MM.1S (cell line): ENCODE data around the gene CFAP58.

ENCODE experiments used
- DNase-seq: peaks from one replicate; pipeline ENCODE4 v3.0.0-alpha.2; 2015
- H2AFZ ChIP-seq: fragments of 300-600 bp; sonication (generic); 2 replicates; pipeline ENCODE4 v1.6.0; 2016; ENCODE audit warnings: antibody characterized with exemption, low read length
- H3F3A ChIP-seq: fragments of 300-600 bp; sonication (generic); 2 replicates; pipeline ENCODE4 v1.6.1; 2016; ENCODE audit warnings: mild to moderate bottlenecking, antibody characterized with exemption, low read length, moderate library complexity, mixed read lengths; ENCODE audit not compliant: insufficient read depth
- H3K27ac ChIP-seq: fragments of 300-600 bp; sonication (generic); 2 replicates; pipeline ENCODE4 v1.5.1; 2016; ENCODE audit warnings: mild to moderate bottlenecking, low read length
- H3K27me3 ChIP-seq: fragments of 300-600 bp; sonication (generic); replicated peaks from 2 replicates; pipeline ENCODE4 v1.6.0; 2016; ENCODE audit warnings: low read length; ENCODE audit not compliant: insufficient read depth
- H3K36me3 ChIP-seq: fragments of 300-600 bp; sonication (generic); replicated peaks from 2 replicates; pipeline ENCODE4 v1.6.1; 2016; ENCODE audit warnings: mild to moderate bottlenecking, low read length, mixed read lengths; ENCODE audit not compliant: insufficient read depth
- H3K4me1 ChIP-seq: fragments of 300-600 bp; sonication (generic); 2 replicates; pipeline ENCODE4 v1.6.1; 2016; ENCODE audit warnings: low read length, mixed read lengths
- H3K4me2 ChIP-seq: fragments of 300-600 bp; sonication (generic); 2 replicates; pipeline ENCODE4 v1.6.0; 2016; ENCODE audit warnings: low read depth, low read length
- H3K4me3 ChIP-seq: fragments of 300-600 bp; sonication (generic); 2 replicates; pipeline ENCODE4 v1.5.1; 2016; ENCODE audit warnings: low read length, mixed read lengths
- H3K79me2 ChIP-seq: fragments of 300-600 bp; sonication (generic); 2 replicates; pipeline ENCODE4 v1.6.1; 2016; ENCODE audit warnings: mixed run types, low read length, mixed read lengths
- H3K9ac ChIP-seq: fragments of 300-600 bp; sonication (generic); 2 replicates; pipeline ENCODE4 v1.6.1; 2016; ENCODE audit warnings: low read length, mixed read lengths
- H3K9me2 ChIP-seq: fragments of 300-600 bp; sonication (generic); replicated peaks from 2 replicates; pipeline ENCODE4 v1.6.1; 2016; ENCODE audit warnings: mild to moderate bottlenecking, low read length, mixed read lengths; ENCODE audit not compliant: insufficient read depth
- H3K9me3 ChIP-seq: fragments of 300-600 bp; sonication (generic); replicated peaks from 2 replicates; pipeline ENCODE4 v1.6.1; 2016; ENCODE audit warnings: mild to moderate bottlenecking, low read length, mixed read lengths; ENCODE audit not compliant: insufficient read depth
- H4K20me1 ChIP-seq: fragments of 300-600 bp; sonication (generic); 2 replicates; pipeline ENCODE4 v1.6.1; 2016; ENCODE audit warnings: mild to moderate bottlenecking, low read length, moderate library complexity, mixed read lengths; ENCODE audit not compliant: insufficient read depth
- EZH2 ChIP-seq: fragments of 300-600 bp; sonication (generic); optimal IDR thresholded peaks from 2 replicates; pipeline ENCODE3; 2017; ENCODE audit warnings: low read depth, mild to moderate bottlenecking, antibody characterized with exemption, low read length, mixed read lengths
- EZH2phosphoT487 ChIP-seq: fragments of 300-600 bp; sonication (generic); IDR thresholded peaks from 2 replicates; pipeline ENCODE4 v1.6.1; 2018; ENCODE audit warnings: antibody characterized with exemption, low read length
- TF ChIP-seq, protein P1 (sequence below): fragments of 300-600 bp; sonication (generic); IDR thresholded peaks from 2 replicates; pipeline ENCODE4 v1.5.1; 2016; ENCODE audit warnings: antibody characterized with exemption, low read length, mixed read lengths

Gene CFAP58

DNA sequence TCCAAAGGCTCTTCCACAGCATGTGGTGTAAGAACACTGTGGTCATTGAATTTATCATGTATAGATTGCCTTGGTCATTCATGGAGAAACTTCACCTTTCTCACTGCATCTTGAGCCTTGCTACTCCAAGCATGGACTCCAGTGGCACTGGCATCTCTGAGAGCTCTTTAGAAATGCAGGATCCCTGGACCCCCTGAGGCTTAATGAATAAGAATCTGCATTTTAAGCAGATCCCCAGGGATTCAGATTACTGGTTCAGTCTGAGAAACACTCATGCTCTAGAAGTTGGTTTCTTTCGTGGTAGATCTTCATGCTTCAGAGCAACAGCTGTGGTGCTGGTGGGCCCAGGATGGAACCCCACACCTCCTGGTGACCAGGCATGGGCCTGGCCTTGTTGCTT, 63.2 kb downstream of the CFAP58 start:
- Histone ChIP-seq H3K79me2 (no peaks in the 10 kb centered on the region), H3K27ac (no peak overlapping the region), H3K4me1 (no peaks in the 10 kb centered on the region), H3F3A (no peaks in the 10 kb centered on the region), H3K36me3 (no peaks in the 10 kb centered on the region), H3K9ac (no peak overlapping the region), H3K27me3 (no peaks in the 10 kb centered on the region), H3K4me3 (no peak overlapping the region), H4K20me1 (no peaks in the 10 kb centered on the region), H2AFZ (no peak overlapping the region), H3K9me3 (no peaks in the 10 kb centered on the region), H3K4me2 (no peak overlapping the region), H3K9me2 (no peaks in the 10 kb centered on the region)
- no peak for DNase-seq
- TF ChIP-seq EZH2 (no peak), EZH2phosphoT487 (no peak)
- TF ChIP-seq, protein P1, sequence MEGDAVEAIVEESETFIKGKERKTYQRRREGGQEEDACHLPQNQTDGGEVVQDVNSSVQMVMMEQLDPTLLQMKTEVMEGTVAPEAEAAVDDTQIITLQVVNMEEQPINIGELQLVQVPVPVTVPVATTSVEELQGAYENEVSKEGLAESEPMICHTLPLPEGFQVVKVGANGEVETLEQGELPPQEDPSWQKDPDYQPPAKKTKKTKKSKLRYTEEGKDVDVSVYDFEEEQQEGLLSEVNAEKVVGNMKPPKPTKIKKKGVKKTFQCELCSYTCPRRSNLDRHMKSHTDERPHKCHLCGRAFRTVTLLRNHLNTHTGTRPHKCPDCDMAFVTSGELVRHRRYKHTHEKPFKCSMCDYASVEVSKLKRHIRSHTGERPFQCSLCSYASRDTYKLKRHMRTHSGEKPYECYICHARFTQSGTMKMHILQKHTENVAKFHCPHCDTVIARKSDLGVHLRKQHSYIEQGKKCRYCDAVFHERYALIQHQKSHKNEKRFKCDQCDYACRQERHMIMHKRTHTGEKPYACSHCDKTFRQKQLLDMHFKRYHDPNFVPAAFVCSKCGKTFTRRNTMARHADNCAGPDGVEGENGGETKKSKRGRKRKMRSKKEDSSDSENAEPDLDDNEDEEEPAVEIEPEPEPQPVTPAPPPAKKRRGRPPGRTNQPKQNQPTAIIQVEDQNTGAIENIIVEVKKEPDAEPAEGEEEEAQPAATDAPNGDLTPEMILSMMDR: no peak

DNA sequence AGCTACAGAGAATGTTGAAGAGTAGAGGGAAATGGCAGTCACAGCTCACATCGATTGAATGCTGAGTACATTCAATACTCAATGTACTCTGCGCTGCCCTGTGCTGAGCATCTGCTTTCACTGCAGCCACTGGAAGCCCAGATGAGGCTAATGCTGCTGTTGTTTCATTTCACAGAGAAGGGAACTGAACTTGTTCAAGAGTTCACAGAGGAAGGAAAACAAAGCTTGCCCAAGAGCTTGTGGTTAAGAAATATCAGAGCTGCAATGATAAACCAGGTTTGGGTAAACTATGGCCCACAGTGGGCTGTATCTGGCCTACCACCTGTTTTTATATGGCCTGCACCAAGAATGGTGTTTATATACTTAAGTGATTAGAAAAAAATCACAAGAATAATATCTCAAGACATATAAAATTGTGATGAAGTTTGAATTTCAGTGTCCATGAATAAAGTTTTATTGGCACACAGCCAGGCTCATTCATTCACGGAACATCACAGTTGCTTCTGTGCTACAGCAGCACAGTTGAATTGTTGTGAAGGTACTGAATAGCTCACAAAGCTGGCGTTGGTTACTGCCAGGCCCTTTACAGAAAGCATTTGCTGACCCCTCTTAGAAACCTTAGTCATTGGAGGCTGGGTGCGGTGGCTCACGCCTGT, 64.1 kb downstream of the CFAP58 start:
- Histone ChIP-seq H3F3A (no peaks in the 10 kb centered on the region), H3K9me2 (no peaks in the 10 kb centered on the region), H3K79me2 (no peaks in the 10 kb centered on the region), H3K36me3 (no peaks in the 10 kb centered on the region), H3K9me3 (no peaks in the 10 kb centered on the region), H3K27ac (no peak overlapping the region), H3K27me3 (no peaks in the 10 kb centered on the region), H3K4me3 (no peak overlapping the region), H3K4me2 (no peak overlapping the region), H3K9ac (no peak overlapping the region), H4K20me1 (no peaks in the 10 kb centered on the region), H2AFZ (no peak overlapping the region), H3K4me1 (no peaks in the 10 kb centered on the region)
- TF ChIP-seq EZH2phosphoT487 (no peak), EZH2 (no peak)
- TF ChIP-seq, protein P1: no peak
- DNase-seq: no peak

DNA sequence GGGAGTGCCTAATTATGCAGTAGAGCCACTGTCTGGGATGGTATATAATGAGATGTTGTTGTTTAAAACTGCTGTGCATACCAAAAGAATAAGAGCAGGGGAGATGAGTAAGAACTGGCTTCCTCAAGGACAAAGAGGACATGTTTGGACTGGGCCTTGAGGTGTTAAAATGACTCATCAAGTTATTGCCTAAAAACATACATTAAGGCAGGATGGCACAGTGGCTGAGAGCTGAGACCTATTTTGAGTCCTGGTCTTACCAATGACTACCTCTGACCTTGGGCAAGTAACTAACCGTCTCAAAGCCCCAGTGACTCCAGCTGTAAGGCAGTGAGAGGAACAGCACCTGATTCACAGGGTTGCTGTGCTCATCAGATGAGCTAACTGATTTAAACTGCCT, 71.1 kb downstream of the CFAP58 start:
- Histone ChIP-seq H3K4me1 (no peaks in the 10 kb centered on the region), H3K4me2 (no peak overlapping the region), H3K79me2 (no peaks in the 10 kb centered on the region), H3K9ac (no peak overlapping the region), H3K9me2 (no peaks in the 10 kb centered on the region), H3K27me3 (no peaks in the 10 kb centered on the region), H2AFZ (no peak overlapping the region), H3K4me3 (no peak overlapping the region), H4K20me1 (no peaks in the 10 kb centered on the region), H3K9me3 (no peaks in the 10 kb centered on the region), H3K36me3 (no peaks in the 10 kb centered on the region), H3F3A (no peaks in the 10 kb centered on the region), H3K27ac (no peak overlapping the region)
- no peak for DNase-seq
- TF ChIP-seq EZH2phosphoT487 (no peak), EZH2 (no peak)
- TF ChIP-seq, protein P1: no peak
